SK-N-MC (cell line): Measurements from ENCODE around the gene ARCN1.
A peak's percentile ranks its signal among the peaks of the same experiment; 100 is the strongest.
"Not testable (repeated sequence)": the region's sequence is repeated elsewhere in the genome, so short reads cannot be mapped to it uniquely, and the experiment has no call there.

Source experiments
- DNase-seq: peaks from one replicate; pipeline ENCODE4 v3.0.0-alpha.2; 2011; ENCODE audit warnings: low read depth, low spot score
- H3K27ac ChIP-seq: fragments of 200-600 bp; sonication (generic); 2 replicates; pipeline ENCODE4 v1.5.1; 2016; ENCODE audit warnings: mixed run types
- H3K36me3 ChIP-seq: fragments of 200-600 bp; sonication (generic); 2 replicates; pipeline ENCODE4 v1.6.1; 2017; ENCODE audit warnings: antibody characterized with exemption, low read length, mixed read lengths; ENCODE audit not compliant: insufficient read depth
- H3K4me3 ChIP-seq: fragments of 200-600 bp; sonication (generic); 2 replicates; pipeline ENCODE4 v1.5.1; 2016
- H3K9ac ChIP-seq: fragments of 200-600 bp; sonication (generic); 2 replicates; pipeline ENCODE4 v1.8.0; 2017; ENCODE audit warnings: mixed run types, mixed read lengths; ENCODE audit not compliant: insufficient read length
- H3K9me3 ChIP-seq: fragments of 200-600 bp; sonication (generic); 2 replicates; pipeline ENCODE4 v1.6.1; 2017; ENCODE audit warnings: low read depth, mild to moderate bottlenecking, antibody characterized with exemption, low read length, moderate library complexity, mixed read lengths
- EZH2 ChIP-seq: fragments of 200-600 bp; sonication (generic); IDR thresholded peaks from one replicate; pipeline ENCODE4 v1.6.1; 2017; ENCODE audit warnings: antibody characterized with exemption
- FOXP2 ChIP-seq: optimal IDR thresholded peaks from 2 replicates; pipeline ENCODE3; 2011; ENCODE audit warnings: mild to moderate bottlenecking, moderate library complexity; ENCODE audit not compliant: insufficient read depth; ENCODE audit errors: extremely low read length, control extremely low read depth
- POLR2AphosphoS5 ChIP-seq: IDR thresholded peaks from 2 replicates; pipeline ENCODE4 v1.6.1; 2012; ENCODE audit warnings: mild to moderate bottlenecking, low read depth, low read length, borderline replicate concordance

ARCN1 gene

GRCh38 chr11:118607401-118608359 is 35.5 kb downstream of the ARCN1 start, which contains the start of gene PHLDB1:
Gene PHLDB1 (plus strand): TSS chr11:118607615. CDS start chr11:118613837, 6,222 bp downstream.
- H3K27ac ChIP-seq: peak within 1 kb of the TSS; percentile 88
- no peak for DNase-seq

GRCh38 chr11:118608360-118609227 is 36.4 kb downstream of the ARCN1 start:
- TF ChIP-seq FOXP2 (no peak), POLR2AphosphoS5 (no peak), EZH2 (no peak)
- peak overlapping the region; percentile 56 for H3K4me3 ChIP-seq
- no peaks in the 10 kb centered on the region for H3K36me3 ChIP-seq
- no peak for DNase-seq
- no peak overlapping the region for H3K27ac ChIP-seq
- H3K9ac ChIP-seq: no peak overlapping the region
- H3K9me3 ChIP-seq: no peaks in the 10 kb centered on the region

More at GRCh38 chr11:118607401-118608359, 35.5 kb downstream of the ARCN1 start, which contains the start of gene PHLDB1:
- Histone ChIP-seq H3K9me3 (no peaks in the 10 kb centered on the region), H3K4me3 (peak within 1 kb of the TSS; percentile 56), H3K9ac (no peak within 1 kb of the TSS), H3K36me3 (peaks cover 4% of the 10 kb centered on the region; the same call in 1 of the 2 replicates)
- TF ChIP-seq EZH2 (no peak), POLR2AphosphoS5 (no peak)

GRCh38 chr11:118609380-118610224 is 37.4 kb downstream of the ARCN1 start:
- DNase-seq: no peak
- H3K27ac ChIP-seq: no peak overlapping the region
- no peaks in the 10 kb centered on the region for H3K36me3 ChIP-seq
- TF ChIP-seq EZH2 (no peak), FOXP2 (no peak)
- H3K9me3 ChIP-seq: no peaks in the 10 kb centered on the region
- peak overlapping the region; percentile 8 for H3K9ac ChIP-seq
- H3K4me3 ChIP-seq: no peak overlapping the region

- Histone ChIP-seq H3K27ac (no peak overlapping the region), H3K9ac (no peak overlapping the region), H3K36me3 (no peaks in the 10 kb centered on the region), H3K4me3 (no peak overlapping the region), H3K9me3 (no peaks in the 10 kb centered on the region)
- TF ChIP-seq FOXP2 (no peak), EZH2 (no peak)
- DNase-seq: no peak
Observed at GRCh38 chr11:118610225-118610772, 38.1 kb downstream of the ARCN1 start.

GRCh38 chr11:118610773-118611432 is 38.7 kb downstream of the ARCN1 start:
- Histone ChIP-seq H3K36me3 (no peaks in the 10 kb centered on the region), H3K9me3 (no peaks in the 10 kb centered on the region), H3K4me3 (no peak overlapping the region), H3K27ac (no peak overlapping the region), H3K9ac (no peak overlapping the region)
- DNase-seq: no peak
- no peak for TF ChIP-seq POLR2AphosphoS5
- TF ChIP-seq EZH2: no peak
- TF ChIP-seq FOXP2: no peak

GRCh38 chr11:118611433-118611795 is 39.2 kb downstream of the ARCN1 start:
- H3K36me3 ChIP-seq, H3K27ac ChIP-seq, DNase-seq, H3K4me3 ChIP-seq, H3K9ac ChIP-seq, H3K9me3 ChIP-seq: not testable (repeated sequence)

GRCh38 chr11:118612378-118612777 is 40.2 kb downstream of the ARCN1 start:
- peak overlapping the region; percentile 85 for H3K27ac ChIP-seq
- H3K9me3 ChIP-seq: no peaks in the 10 kb centered on the region
- TF ChIP-seq FOXP2 (no peak), POLR2AphosphoS5 (no peak), EZH2 (no peak)
- no peaks in the 10 kb centered on the region for H3K36me3 ChIP-seq
- peak overlapping the region; percentile 17 for H3K4me3 ChIP-seq
- no peak for DNase-seq
- no peak overlapping the region for H3K9ac ChIP-seq

GRCh38 chr11:118614511-118614910 is 42.3 kb downstream of the ARCN1 start:
- DNase-seq: no peak
- Histone ChIP-seq H3K4me3 (no peak overlapping the region), H3K36me3 (no peaks in the 10 kb centered on the region), H3K9me3 (no peaks in the 10 kb centered on the region), H3K27ac (no peak overlapping the region), H3K9ac (no peak overlapping the region)
- TF ChIP-seq FOXP2: no peak
- TF ChIP-seq POLR2AphosphoS5: no peak
- no peak for TF ChIP-seq EZH2
